Skeletal muscle cell (primary cell): Measurements from ENCODE around the gene MED12L.
"Not testable (repeated sequence)": the region's sequence is repeated elsewhere in the genome, so short reads cannot be mapped to it uniquely, and the experiment has no call there.

Experiments
- DNase-seq: peaks from one replicate; pipeline ENCODE4 v3.0.0-alpha.2; 2010; ENCODE audit warnings: low read depth
- H3K4me3 ChIP-seq: 2 replicates; pipeline ENCODE4 v1.5.1; 2011; ENCODE audit warnings: low read depth, mild to moderate bottlenecking, control low read depth, low read length, moderate library complexity

Gene MED12L, protein sequence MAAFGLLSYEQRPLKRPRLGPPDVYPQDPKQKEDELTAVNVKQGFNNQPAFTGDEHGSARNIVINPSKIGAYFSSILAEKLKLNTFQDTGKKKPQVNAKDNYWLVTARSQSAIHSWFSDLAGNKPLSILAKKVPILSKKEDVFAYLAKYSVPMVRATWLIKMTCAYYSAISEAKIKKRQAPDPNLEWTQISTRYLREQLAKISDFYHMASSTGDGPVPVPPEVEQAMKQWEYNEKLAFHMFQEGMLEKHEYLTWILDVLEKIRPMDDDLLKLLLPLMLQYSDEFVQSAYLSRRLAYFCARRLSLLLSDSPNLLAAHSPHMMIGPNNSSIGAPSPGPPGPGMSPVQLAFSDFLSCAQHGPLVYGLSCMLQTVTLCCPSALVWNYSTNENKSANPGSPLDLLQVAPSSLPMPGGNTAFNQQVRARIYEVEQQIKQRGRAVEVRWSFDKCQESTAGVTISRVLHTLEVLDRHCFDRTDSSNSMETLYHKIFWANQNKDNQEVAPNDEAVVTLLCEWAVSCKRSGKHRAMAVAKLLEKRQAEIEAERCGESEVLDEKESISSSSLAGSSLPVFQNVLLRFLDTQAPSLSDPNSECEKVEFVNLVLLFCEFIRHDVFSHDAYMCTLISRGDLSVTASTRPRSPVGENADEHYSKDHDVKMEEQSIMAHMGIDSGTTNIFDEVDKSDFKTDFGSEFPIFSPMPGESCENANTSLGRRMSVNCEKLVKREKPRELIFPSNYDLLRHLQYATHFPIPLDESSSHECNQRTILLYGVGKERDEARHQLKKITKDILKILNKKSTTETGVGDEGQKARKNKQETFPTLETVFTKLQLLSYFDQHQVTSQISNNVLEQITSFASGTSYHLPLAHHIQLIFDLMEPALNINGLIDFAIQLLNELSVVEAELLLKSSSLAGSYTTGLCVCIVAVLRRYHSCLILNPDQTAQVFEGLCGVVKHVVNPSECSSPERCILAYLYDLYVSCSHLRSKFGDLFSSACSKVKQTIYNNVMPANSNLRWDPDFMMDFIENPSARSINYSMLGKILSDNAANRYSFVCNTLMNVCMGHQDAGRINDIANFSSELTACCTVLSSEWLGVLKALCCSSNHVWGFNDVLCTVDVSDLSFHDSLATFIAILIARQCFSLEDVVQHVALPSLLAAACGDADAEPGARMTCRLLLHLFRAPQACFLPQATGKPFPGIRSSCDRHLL (N-terminal part only)

GRCh38 chr3:151085227-151085888 is at the start of gene MED12L:
TSS of gene MED12L (plus strand) at chr3:151085664. CDS start at chr3:151086927, 1,263 bp downstream.
- peak; percentile 39 for DNase-seq
- H3K4me3 ChIP-seq: peak within 1 kb of the TSS; percentile 60

GRCh38 chr3:151037746-151038477 is 47.6 kb upstream of the MED12L start:
- DNase-seq: peak; percentile 94
- H3K4me3 ChIP-seq: no peak overlapping the region

GRCh38 chr3:151044706-151045105 is 40.8 kb upstream of the MED12L start:
- peak; percentile 56 for DNase-seq
- no peak overlapping the region for H3K4me3 ChIP-seq

DNA sequence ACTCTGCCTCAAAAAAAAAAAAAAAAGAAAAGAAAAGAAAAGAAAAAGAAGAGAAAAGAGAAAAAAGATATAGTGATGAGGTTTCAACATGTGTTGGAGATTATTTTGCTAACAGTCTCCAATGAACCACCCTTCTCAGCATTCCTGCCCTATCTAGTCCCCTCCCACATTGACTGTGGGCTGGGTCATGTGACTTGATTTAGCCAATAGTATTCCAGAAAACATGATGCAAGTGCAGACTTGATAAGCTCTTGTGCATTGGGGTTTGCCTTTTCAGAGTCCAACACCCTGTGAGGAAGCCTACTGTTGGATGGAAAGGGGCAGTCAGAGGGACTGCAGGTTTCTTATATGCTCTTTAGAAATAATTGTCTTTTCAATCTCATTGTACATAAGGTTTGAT is 37.8 kb upstream of the MED12L start:
- H3K4me3 ChIP-seq: no peak overlapping the region
- DNase-seq: no peak

- H3K4me3 ChIP-seq: no peak overlapping the region
- no peak for DNase-seq
Observed at GRCh38 chr3:151051533-151051932, 33.9 kb upstream of the MED12L start.

DNA sequence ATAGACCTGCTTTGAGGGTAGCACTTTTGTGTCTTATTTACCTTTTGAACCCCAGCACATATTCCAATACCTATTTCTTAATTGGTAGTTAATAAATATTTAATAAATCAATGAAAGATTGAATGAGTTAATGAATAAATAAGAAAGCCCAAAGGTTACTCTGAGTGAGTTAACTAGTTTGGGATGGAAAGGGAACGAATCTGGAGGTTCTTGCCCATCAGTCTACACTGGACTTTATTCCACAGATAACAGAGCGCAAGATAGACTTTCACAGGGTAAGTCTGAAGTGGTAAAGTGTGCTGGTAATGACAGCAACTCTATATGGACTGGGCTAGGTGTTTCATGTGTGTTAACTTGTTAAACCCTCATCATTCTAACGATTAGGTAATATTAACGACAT is 33.1 kb upstream of the MED12L start:
- DNase-seq: no peak
- no peak overlapping the region for H3K4me3 ChIP-seq

DNA sequence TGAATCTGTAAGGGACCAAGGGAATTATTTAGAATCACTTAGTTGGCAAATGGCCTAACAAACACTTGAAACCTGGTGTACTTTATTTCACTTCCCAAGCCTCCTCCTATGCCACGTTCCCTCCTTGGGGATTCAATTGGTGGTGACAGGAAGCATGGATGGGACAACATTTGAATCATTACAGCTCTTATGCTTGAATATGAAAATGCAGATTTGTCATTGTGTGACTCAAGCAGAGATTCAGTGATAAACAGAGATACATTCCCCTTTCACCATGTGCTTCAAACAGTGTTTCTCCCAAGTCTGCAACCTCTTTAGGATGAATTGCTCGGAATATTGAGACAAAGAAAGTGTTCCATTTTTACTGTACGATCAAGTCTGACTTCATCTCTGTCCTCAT is 32.7 kb upstream of the MED12L start:
- no peak overlapping the region for H3K4me3 ChIP-seq
- no peak for DNase-seq

DNA sequence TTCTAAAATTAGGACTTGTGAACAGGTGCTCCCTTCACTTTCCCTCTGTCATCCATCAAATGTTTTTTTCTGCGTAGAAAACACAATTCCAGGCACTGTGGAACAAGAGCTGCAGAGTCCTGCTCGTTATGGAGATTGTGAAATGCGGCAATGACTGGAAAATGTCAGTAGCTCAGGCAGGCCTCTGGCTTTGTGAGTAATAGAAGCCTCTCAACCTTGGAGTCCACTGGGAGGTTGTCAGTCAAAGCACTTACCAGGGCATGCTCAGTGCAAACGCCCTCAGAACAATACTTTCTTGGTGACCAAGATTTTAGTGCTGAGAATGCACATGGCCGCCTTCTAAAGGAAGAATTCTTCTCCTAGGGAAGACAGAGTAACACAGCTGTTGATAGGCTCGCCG is 26.7 kb upstream of the MED12L start:
- no peak for DNase-seq
- H3K4me3 ChIP-seq: no peak overlapping the region

GRCh38 chr3:151062611-151063010 is 22.9 kb upstream of the MED12L start:
- no peak overlapping the region for H3K4me3 ChIP-seq
- no peak for DNase-seq

DNA sequence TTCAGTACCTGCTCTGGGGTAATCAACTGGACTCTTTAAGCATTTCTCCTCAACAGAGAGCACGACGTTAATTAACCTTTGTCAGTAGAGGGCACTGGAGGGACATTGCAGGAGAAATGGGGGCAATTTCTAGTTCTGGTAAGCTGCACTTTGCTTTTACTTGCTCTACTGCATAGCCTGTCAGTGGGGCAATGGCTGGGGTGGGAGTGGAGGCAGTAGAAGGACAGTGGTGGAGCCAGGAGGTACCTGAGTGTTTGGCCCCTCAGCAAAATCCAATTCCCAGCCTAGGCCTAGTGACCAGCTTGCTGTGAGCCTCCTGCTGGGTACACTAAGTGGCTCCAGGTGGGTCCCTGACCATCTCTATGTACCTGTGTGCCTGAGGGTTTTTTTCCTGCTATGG is 18.3 kb upstream of the MED12L start:
- no peak overlapping the region for H3K4me3 ChIP-seq
- no peak for DNase-seq

DNA sequence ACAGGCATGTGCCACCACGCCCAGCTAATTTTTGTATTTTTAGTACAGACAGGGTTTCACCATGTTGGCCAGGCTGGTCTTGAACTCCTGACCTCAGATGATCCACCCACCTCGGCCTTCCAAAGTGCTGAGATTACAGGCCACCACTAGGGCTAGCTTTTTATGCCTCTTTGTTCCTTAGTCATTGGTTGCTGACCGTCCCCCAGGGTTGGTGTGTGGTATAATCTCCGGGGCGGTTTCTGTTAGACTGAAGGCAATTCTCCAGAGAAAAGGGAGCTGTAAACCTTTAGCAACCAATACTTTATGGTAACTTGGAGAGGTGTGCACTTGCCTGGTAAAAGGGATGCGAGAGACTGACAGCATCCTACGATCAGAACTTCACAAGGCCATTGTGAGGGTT is 12.6 kb upstream of the MED12L start:
- DNase-seq, H3K4me3 ChIP-seq: not testable (repeated sequence)

GRCh38 chr3:151074256-151074655 is 11.2 kb upstream of the MED12L start:
- DNase-seq: no peak
- H3K4me3 ChIP-seq: no peak overlapping the region

GRCh38 chr3:151075869-151076562 is 9.4 kb upstream of the MED12L start:
- DNase-seq: no peak
- no peak overlapping the region for H3K4me3 ChIP-seq

DNA sequence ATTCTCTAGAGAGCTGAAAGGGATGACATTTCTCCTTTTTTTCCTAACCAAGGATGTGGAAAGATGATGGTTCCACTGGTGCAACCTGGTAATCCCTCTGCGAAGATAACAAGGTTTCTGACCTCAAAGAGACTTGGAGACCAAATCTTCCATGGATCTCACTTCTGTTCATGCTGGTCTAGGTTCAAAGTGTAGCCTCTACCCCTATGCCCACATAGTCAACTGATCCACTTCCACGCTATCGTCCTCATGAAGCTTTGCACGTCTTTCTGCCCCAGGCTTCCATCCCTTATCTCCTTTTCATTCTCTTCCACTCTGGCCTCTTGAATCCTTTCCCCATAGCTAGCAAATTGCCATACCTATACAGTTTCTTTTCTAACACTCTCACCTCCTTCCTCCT is 8.8 kb upstream of the MED12L start:
- H3K4me3 ChIP-seq: no peak overlapping the region
- no peak for DNase-seq

GRCh38 chr3:151081082-151081481 is 4.4 kb upstream of the MED12L start:
- DNase-seq: not testable (repeated sequence)

DNA sequence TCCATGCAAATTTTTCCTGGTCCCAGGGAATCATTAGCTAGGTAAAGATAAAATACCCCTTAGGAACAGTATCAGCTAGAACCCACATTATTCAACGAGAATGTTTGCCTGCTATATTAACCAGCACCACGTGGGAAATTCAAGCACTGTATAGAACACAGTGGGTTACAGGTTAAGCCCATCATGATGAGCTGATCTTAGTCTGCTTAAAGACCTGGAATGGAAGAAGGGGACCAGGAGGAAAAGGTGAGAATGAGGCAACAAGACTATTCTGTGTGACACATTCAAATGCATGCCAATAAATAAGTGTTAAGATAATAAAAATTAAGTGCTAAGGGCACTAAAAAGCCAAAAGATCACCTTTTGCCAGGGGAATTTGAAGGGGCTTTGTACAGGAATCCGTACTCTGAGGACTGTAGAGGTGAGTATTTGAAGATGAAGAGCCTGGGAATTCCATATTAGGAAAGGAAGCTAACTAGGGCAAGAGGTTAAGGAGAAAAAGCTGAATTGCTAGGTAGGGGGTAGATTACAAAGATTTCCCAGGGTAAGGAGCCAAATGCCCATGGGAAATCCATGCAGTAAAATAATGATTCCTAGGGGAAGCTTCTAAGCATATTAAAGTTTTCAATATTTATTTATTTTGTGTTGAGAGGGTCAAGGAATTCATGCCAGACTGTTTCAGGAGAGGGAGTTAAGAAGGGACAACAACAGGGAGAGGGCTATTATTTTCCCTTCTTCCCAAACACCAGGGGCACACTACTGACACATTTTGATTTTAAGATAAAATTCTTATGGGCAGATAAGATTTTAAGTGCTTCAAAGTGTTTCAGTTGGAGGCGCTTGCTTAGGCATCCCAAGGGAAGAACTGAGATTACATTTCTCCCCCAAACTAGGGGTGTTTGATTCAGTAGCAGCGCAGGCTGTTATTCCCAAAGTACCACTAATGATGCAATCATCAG is 2.3 kb upstream of the MED12L start:
- no peak for DNase-seq
- H3K4me3 ChIP-seq: no peak overlapping the region

More at GRCh38 chr3:151081082-151081481, 4.4 kb upstream of the MED12L start:
- H3K4me3 ChIP-seq: not testable (repeated sequence)

GRCh38 chr3:151084893-151085226 is 604 bp upstream of the MED12L start:
- peak overlapping the region; percentile 60 for H3K4me3 ChIP-seq
- no peak for DNase-seq
